ENCODE data around the gene ATP8A1. TPM values are rescaled to one million over a fixed set of nuclear protein-coding genes. Genes with fewer than 3 reads are reported as not detected.

Gene ATP8A1
- total RNA-seq, 4 donors from 2014 or later: 23.8 to 74.2 (median 31.1) TPM

DNA sequence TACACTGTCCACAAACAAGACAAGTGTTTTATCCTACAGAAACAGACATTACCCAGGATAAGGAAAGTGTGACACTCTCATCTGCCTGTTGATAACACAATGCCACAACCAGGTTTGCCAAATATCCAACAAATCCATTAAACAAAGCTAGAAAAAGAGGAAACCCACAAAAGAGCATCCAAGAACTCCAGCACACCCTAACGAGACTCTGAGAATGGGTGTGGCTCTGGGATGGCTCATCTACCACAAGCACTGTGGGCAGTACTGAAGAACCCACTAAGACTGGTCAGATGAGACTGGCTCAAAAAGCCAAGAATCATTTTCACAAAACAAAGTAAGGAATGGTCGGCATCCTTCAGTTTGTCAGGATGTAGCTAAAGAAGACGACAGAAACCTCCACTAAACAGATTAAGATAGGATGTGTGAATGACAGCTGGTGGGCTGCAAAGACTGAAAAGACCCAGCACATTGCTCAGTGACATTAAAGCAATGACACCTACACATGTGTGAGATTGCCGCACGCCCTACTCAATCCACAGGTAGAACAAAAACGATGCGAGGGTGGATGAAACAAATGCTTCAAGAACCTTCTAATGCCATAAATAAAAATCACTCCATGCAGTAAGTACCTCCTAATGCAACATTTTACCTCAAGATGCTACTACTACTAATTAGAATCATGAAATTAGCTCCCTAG is 14.7 kb downstream of the ATP8A1 start:
- TF ChIP-seq, protein P1, sequence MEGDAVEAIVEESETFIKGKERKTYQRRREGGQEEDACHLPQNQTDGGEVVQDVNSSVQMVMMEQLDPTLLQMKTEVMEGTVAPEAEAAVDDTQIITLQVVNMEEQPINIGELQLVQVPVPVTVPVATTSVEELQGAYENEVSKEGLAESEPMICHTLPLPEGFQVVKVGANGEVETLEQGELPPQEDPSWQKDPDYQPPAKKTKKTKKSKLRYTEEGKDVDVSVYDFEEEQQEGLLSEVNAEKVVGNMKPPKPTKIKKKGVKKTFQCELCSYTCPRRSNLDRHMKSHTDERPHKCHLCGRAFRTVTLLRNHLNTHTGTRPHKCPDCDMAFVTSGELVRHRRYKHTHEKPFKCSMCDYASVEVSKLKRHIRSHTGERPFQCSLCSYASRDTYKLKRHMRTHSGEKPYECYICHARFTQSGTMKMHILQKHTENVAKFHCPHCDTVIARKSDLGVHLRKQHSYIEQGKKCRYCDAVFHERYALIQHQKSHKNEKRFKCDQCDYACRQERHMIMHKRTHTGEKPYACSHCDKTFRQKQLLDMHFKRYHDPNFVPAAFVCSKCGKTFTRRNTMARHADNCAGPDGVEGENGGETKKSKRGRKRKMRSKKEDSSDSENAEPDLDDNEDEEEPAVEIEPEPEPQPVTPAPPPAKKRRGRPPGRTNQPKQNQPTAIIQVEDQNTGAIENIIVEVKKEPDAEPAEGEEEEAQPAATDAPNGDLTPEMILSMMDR (IDR thresholded peaks at IDR 0.05 in 4 of 5, conservative IDR thresholded peaks at IDR 0.05 in 1 of 5): no peak
- TF ChIP-seq POLR2A (IDR thresholded peaks at IDR 0.05): no peak
- H3K9me3 ChIP-seq: no peaks in the 10 kb centered on the region
- ATAC-seq (no peak), DNase-seq (no peak)
- no peaks in the 10 kb centered on the region for H3K36me3 ChIP-seq
- H3K27ac ChIP-seq: peak overlapping the region; percentile 83 to 94 (median 86)
- no peak overlapping the region for H3K4me3 ChIP-seq
- H3K27me3 ChIP-seq: no peaks in the 10 kb centered on the region
- intact Hi-C loops (cut with DNase I; ENCODE audit: low total_unique reads): loop anchor here (10.0 kb wide), 1 partner anchor 1747 kb away; no protein-coding TSS in a partner anchor
- peaks cover 85 to 97% of the 10 kb centered on the region in 2 donors for H3K4me1 ChIP-seq
- in situ Hi-C loops (cut with MboI; ENCODE audit: low sequenced_read_pairs in 4 of 4): no loop called here

DNA sequence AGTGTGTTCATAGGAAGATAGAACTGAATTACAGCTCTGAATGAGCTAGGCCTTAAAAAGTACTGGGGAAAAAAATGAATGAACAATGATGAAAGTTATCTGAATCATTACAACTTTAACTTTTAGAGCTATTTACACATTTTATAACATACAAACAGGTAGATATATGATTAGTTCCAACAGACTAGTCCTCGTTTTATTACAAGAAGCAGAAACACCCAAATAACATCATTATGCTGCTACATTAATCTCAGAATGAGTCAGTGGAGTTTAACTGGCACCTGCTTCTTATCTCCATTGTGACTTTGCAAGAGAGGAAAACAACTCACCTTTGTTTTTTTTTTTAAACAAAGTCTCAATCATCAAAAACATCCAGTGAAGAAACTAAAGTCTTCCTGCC is 15.2 kb downstream of the ATP8A1 start:
- TF ChIP-seq POLR2A (IDR thresholded peaks at IDR 0.05): no peak
- TF ChIP-seq, protein P1 (IDR thresholded peaks at IDR 0.05 in 4 of 5, conservative IDR thresholded peaks at IDR 0.05 in 1 of 5): no peak
- in situ Hi-C loops (cut with MboI; ENCODE audit: low sequenced_read_pairs in 4 of 4): no loop called here
- H3K36me3 ChIP-seq: no peaks in the 10 kb centered on the region
- no peak overlapping the region for H3K4me3 ChIP-seq
- no peaks in the 10 kb centered on the region for H3K9me3 ChIP-seq
- peaks cover 85 to 98% of the 10 kb centered on the region in 2 donors for H3K4me1 ChIP-seq
- intact Hi-C loops (cut with DNase I; ENCODE audit: low total_unique reads): loop anchor here (10.0 kb wide), 1 partner anchor 1747 kb away; no protein-coding TSS in a partner anchor
- no peaks in the 10 kb centered on the region for H3K27me3 ChIP-seq
- DNase-seq: no peak
- peak overlapping the region; percentile 83 to 94 (median 86) for H3K27ac ChIP-seq
- no peak for ATAC-seq

DNA sequence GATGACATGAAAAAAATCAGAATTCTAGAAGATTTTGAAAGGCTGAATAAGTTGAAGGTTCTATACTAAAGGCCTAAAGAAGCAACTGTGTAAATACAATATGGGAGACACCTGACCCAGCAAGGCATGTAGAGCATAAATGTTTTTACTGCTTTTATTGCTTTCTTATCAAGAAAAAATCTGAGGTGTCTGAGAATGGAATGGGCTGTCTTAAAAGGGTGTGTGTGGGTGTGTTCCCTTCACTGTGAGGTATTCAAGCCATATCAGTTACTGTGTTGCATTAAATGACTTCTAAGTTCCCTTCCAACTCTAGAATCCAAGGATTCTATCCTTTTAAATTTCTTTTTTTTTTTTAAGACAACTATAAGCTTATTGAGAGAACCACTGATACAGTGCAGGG is 15.7 kb downstream of the ATP8A1 start:
- Histone ChIP-seq H3K36me3 (no peaks in the 10 kb centered on the region), H3K4me3 (no peak overlapping the region), H3K9me3 (no peaks in the 10 kb centered on the region), H3K27me3 (no peaks in the 10 kb centered on the region), H3K4me1 (peaks cover 87 to 98% of the 10 kb centered on the region in 2 donors), H3K27ac (peak overlapping the region; percentile 83 to 94 (median 86))
- no peak for ATAC-seq
- intact Hi-C loops (cut with DNase I; ENCODE audit: low total_unique reads) (loop anchor here (10.0 kb wide), 1 partner anchor 1746 kb away; no protein-coding TSS in a partner anchor), in situ Hi-C loops (cut with MboI; ENCODE audit: low sequenced_read_pairs in 4 of 4) (no loop called here)
- DNase-seq: no peak
- TF ChIP-seq POLR2A (IDR thresholded peaks at IDR 0.05): no peak
- TF ChIP-seq, protein P1 (IDR thresholded peaks at IDR 0.05 in 4 of 5, conservative IDR thresholded peaks at IDR 0.05 in 1 of 5): no peak

DNA sequence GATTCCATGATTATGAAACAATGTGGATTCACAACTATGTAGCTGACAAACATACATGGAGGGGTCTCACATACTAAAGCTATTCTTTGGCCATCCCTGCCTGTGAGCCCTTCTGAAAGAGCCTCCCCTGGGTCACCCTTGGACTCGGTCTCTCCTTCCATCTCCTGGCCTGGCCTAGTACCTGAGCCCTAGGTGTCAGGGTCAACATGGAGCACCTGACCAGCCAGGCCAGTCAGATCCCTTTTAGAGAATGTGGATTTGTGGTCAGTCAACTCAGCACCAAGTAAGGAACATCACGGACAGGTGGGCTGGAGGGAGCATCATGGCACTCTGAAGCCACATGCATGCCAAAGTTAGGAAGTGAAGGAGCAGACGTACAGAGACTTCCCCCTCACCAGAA is 16.3 kb downstream of the ATP8A1 start:
- Histone ChIP-seq H3K27me3 (no peaks in the 10 kb centered on the region), H3K4me3 (no peak overlapping the region), H3K9me3 (no peaks in the 10 kb centered on the region), H3K4me1 (peaks cover 90 to 97% of the 10 kb centered on the region in 2 donors), H3K36me3 (no peaks in the 10 kb centered on the region), H3K27ac (peak overlapping the region; percentile 83 to 94 (median 86))
- intact Hi-C loops (cut with DNase I; ENCODE audit: low total_unique reads) (loop anchor here (10.0 kb wide), 1 partner anchor 1746 kb away; no protein-coding TSS in a partner anchor), in situ Hi-C loops (cut with MboI; ENCODE audit: low sequenced_read_pairs in 4 of 4) (no loop called here)
- ATAC-seq (no peak), DNase-seq (no peak)
- TF ChIP-seq POLR2A (IDR thresholded peaks at IDR 0.05): no peak
- TF ChIP-seq, protein P1 (IDR thresholded peaks at IDR 0.05 in 4 of 5, conservative IDR thresholded peaks at IDR 0.05 in 1 of 5): no peak

Data from gastrocnemius medialis (tissue), 4 donors.